ENCODE results near the gene MYO10.

DNA sequence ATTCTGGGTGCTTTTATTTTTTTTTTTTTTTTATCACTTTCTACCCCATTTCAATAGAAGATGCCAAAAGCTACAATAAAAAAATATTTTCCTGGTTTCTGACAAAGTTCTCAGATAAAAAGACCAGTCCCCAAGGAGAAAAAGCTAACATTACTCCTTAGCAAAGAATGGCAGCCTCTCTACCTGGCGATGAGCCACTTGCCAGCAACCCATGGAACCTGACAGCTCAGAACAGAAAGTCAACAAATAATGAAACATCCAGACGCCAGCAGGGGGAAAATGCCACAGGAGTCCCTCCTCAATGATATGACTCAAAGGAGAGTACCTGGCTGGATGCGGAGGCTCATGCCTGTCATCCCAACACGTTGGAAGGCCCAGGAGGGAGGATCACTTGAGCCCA is 123.2 kb downstream of the MYO10 start:
- TF ChIP-seq, protein P1, sequence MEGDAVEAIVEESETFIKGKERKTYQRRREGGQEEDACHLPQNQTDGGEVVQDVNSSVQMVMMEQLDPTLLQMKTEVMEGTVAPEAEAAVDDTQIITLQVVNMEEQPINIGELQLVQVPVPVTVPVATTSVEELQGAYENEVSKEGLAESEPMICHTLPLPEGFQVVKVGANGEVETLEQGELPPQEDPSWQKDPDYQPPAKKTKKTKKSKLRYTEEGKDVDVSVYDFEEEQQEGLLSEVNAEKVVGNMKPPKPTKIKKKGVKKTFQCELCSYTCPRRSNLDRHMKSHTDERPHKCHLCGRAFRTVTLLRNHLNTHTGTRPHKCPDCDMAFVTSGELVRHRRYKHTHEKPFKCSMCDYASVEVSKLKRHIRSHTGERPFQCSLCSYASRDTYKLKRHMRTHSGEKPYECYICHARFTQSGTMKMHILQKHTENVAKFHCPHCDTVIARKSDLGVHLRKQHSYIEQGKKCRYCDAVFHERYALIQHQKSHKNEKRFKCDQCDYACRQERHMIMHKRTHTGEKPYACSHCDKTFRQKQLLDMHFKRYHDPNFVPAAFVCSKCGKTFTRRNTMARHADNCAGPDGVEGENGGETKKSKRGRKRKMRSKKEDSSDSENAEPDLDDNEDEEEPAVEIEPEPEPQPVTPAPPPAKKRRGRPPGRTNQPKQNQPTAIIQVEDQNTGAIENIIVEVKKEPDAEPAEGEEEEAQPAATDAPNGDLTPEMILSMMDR (conservative IDR thresholded peaks at IDR 0.05): no peak; the same call in 1 of the 2 replicates
- no peak for TF ChIP-seq ZFX (IDR thresholded peaks at IDR 0.05)

All from C4-2B (cell line).